ENCODE results near the gene KLK11.
"Not testable (repeated sequence)": the region's sequence is repeated elsewhere in the genome, so short reads cannot be mapped to it uniquely, and the experiment has no call there.

KLK11 gene

DNA sequence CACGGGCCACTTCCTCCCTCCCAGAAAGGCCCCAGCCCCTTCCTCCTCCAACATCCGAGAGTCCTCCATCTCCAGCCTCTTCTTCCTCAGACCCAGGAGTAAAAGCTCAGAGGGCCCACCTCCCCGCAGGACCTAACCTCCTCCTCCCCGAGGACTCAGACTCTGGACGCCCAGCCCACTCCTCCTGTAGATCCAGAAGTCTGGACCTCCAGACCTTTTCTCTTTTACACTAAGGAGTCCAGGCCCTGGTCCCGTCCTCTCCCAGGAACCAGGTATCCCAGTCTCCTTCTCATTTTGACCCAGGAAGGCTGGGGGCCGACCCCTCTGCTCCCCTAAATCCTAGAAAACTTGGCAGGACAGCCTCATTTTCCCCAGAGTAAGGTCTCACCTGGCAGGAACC is 23.1 kb downstream of the KLK11 start:
- no peak for DNase-seq (ENCODE audit: low read depth)

DNA sequence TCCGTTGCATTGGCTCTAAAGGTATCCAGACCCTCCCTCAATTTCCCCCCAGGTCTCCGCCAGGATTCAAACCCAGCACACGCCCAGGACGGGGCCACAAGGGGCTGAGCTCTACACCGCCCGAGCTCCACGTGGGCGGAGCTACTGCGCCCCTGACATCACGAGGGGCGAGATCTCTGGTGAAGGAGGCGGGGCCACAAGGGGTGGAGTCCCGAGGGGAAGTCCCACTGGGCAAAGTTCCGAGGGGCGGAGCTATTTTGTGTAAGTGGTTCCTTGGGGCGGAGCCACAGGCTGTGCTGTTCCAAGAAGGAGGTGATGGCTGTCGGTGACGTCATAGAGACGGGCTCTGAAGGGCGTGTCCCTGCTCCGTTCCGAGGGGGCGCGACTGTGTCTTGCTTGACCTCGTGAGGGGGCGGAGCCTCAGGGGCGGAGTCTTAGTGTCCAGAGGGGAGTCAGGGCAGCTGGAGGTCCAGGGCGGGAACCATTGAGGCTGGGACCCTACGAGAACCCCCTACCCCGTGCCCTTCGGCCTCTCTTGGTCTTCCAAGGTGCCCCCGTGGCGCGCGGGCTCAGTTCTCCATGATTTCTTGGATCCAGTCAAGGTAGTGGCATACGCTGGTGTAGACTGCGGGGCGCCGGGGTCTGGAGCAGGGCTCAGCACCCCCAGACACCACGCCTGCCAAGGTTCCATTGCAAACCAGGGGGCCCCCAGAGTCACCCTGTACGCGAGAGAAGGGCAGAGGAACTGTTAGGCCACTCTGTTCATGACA is 23.7 kb downstream of the KLK11 start:
- no peak for DNase-seq (ENCODE audit: low read depth)

GRCh38 chr19:51002089-51002532 is 24.3 kb downstream of the KLK11 start:
- DNase-seq (ENCODE audit: low read depth), result no peak

DNA sequence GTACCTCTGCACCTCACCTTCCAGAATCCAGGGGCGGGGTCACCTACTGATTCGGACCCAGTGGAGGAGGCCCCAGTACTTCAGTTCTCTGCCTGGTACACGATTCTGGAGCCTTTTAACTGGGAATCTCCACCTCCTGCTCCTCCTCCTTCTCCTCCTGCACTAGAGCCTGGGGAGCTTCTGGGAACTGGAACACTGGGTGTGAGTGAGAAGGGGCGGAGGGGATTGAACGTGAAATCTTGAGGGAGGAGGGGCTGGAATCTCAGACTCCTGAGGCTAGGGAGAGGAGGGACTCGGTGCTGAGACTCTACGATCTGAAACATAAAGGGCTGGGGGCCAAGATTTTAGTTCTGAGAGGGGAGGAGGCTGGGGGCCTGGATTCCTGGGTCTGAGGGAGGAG is 24.9 kb downstream of the KLK11 start, which contains the start of gene KLK8:
TSS of gene KLK8 (minus strand) at position 90 of the 400 bp plus-strand sequence. CDS start 437 bp downstream, outside the sequence.
- DNase-seq (ENCODE audit: low read depth), result no peak

- DNase-seq (ENCODE audit: low read depth), result no peak
Measured at GRCh38 chr19:51000981-51001380, 25.4 kb downstream of the KLK11 start.

GRCh38 chr19:51000426-51000825 is 26.0 kb downstream of the KLK11 start:
- no peak for DNase-seq (ENCODE audit: low read depth)

DNA sequence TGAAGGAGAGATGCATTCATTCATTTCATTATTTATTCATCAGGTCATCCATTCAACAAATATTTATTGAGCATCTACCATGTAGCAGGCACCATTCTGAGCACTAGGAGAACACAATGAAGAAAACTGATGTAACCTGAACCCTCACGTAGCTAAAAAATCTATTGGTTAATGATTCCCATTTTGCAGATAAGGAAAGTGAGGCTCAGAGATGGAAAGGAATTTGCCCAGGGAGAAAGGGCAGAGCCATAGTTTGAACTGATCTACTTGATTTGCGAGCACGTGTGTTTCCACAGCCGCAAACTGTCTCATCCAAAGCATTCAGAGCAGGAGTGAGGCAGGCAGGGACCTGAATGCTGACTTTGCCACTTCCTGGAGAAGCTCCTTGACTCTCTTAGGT is 27.7 kb downstream of the KLK11 start:
- no peak for DNase-seq (ENCODE audit: low read depth)

DNA sequence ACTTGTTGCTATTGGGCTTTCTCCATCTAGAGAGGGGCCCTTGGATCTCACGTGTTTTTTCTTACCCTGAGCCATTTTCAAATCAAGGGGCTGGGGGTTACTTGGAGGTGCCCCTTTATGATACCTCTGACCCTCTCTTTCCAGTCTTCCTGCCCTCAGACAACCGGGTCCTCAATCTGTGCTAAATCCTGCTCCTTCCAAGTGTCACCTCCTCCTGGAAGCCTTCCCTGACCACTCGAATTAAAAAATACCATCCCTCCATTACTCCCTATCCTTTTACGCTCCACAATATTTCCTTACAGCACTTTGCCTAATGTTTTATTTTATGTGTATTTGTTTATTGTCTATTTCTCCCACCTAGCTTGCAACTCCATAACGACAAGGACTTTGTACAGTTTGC is 28.4 kb downstream of the KLK11 start:
- DNase-seq (ENCODE audit: low read depth), result no peak

DNA sequence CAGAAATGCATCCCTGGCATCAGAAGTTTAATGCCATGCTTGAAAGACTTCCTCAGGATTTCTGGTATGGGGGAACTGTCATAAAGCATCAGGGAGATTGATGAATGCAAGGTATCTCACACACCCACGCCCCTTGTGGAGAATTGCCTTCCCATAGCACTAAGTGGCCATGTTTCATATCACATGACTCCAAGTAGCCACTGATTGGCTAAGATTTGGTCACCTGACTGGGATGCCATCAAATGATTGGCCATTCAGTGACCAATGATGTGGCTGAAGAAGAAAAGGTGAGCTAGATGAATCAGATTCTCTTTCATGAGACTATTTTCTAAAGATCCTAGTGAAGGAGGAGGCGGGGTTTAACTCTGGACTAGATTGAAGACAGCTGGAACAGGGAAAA is 32.3 kb downstream of the KLK11 start:
- DNase-seq (ENCODE audit: low read depth), result no peak

GRCh38 chr19:50992666-50993035 is 33.8 kb downstream of the KLK11 start:
- DNase-seq (ENCODE audit: low read depth), result no peak

GRCh38 chr19:50984416-50984815 is 42.0 kb downstream of the KLK11 start:
- not testable (repeated sequence) for DNase-seq (ENCODE audit: low read depth)

GRCh38 chr19:50983625-50984292 is 42.7 kb downstream of the KLK11 start, which contains the start of gene KLK7:
Gene KLK7 (minus strand): TSS chr19:50983917. CDS start chr19:50982399, 1,518 bp downstream.
- no peak for DNase-seq (ENCODE audit: low read depth)

- no peak for DNase-seq (ENCODE audit: low read depth)
Measured at GRCh38 chr19:50982186-50982585, 44.2 kb downstream of the KLK11 start.

- DNase-seq (ENCODE audit: low read depth), result no peak
Measured at GRCh38 chr19:50981587-50982146, 44.7 kb downstream of the KLK11 start.

DNA sequence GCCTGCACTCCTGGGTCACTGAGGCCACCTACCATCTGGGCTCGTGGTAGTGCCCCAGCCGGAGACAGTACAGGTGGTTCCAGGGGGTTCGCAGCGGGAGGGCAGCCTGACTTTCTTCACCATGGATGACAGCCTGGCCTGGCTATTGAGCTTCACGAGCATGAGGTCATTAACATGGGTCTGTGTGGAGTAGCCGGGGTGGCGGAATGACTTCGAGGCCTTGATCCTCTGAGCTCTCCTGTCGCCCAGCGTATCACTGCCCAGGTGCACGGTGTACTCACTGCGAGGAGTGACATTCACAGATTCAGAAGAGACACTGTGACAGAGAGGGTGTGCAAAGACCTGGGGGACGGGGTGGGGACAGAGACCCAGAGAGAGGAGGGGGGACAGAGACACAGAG is 46.2 kb downstream of the KLK11 start:
- DNase-seq (ENCODE audit: low read depth), result no peak

- no peak for DNase-seq (ENCODE audit: low read depth)
Measured at GRCh38 chr19:50979758-50980157, 46.7 kb downstream of the KLK11 start.

DNA sequence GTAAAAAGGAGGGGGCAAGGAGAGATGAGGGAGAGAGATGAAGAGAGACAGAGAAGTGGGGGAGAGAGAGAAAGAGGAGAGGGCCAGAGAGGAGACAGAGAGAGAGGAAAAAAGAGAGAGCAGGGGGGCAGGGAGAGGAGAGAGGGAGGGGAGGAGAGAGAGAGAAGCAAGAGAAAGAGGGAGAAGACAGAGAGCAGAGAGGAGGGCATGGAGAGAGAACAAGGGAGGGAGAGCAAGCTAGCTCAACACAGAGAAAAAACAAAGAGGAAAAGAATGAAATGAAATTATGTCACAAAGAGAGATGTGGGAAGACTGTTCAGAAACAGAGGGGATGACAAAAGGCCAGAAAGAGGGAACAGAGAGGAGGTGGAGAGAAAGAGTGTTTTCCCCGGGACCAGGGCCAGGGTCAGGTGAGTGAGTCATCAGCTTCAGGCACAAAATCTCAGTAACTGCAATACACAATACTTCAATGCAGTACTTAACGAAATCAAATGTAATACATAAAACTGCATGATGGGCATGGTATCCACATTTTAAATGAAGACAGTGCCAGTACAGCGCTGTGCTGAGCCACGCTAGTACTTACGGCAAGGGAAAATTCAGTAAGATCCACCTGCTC is 47.5 kb downstream of the KLK11 start:
- no peak for DNase-seq (ENCODE audit: low read depth)

DNA sequence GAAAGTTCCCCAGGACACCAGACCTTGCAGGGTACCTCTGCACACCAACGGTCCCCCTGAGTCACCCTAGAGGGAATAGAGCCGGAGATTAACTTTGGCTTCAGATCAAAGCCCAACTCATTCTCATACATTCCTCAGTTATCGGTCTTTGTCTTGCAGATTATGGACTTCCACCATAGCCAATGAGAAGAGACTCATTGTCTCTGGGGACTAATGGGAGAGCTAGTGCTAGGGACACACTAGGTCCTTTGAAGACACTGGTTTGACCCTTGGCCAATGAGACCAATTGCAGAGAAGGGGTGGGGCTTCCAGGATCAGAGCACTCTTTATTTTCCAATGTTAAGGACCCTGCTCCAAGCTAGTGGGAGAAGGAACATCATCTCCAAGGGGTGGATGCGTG is 48.8 kb downstream of the KLK11 start:
- no peak for DNase-seq (ENCODE audit: low read depth)

- DNase-seq (ENCODE audit: low read depth), result no peak
Measured at GRCh38 chr19:50975766-50976165, 50.6 kb downstream of the KLK11 start.

GRCh38 chr19:50974702-50975556 is 51.5 kb downstream of the KLK11 start:
- no peak for DNase-seq (ENCODE audit: low read depth)

DNA sequence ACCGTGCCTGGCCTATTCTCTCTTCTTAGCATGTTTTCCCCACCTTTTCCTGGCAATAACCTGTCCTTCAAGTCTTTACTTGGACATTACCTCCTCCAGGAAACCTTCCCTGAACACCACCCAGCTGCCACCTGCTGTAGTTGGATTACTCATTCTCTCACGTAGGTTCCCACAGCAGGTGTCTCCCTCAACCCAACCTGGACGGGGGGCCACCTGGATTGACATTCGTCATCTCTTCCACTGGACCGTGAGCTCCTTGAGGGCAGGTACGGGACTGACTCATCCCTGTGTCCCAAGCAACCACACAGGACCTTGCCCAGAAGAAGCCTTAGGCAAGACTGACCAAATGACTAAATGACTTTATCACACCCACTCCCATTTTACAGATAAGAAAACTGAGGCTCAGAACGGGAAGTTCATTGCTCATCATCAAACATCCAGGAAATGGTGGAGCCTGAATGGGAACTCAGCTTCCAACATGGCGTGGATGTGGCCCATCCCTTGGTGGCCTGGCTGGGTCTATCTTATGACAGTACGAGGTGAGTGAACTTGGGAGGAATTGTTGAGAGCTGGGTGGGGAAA is 53.5 kb downstream of the KLK11 start:
- no peak for DNase-seq (ENCODE audit: low read depth)
